ENCODE data around the gene OLFM1.

- TF ChIP-seq CTCF (IDR thresholded peaks at IDR 0.05) = no peak
- TF ChIP-seq POLR2A (IDR thresholded peaks at IDR 0.05) = no peak
- TF ChIP-seq POLR2AphosphoS5 (IDR thresholded peaks at IDR 0.05) = no peak
Measured at GRCh38 chr9:135070964-135071735, 16.3 kb upstream of the OLFM1 start.

All from breast epithelium (tissue), 3 donors.